Common myeloid progenitor, CD34-positive (primary cell): ENCODE results near the gene CALB2.

Source experiments
- CTCF ChIA-PET: fragments of 350-600 bp; sonication (Branson Sonifier 250); formaldehyde crosslinking; loops from one replicate; lab custom pipeline; 2021; ENCODE audit warnings: antibody characterized with exemption; lab: Charles Lee
- POLR2A ChIA-PET: fragments of 350-600 bp; sonication (Branson Sonifier 250); formaldehyde crosslinking; loops from one replicate; lab custom pipeline; 2021; ENCODE audit warnings: antibody characterized with exemption; lab: Charles Lee
- DNase-seq, 3 donors: peaks; one replicate each; pipeline versions ENCODE4 v3.0.0 to v3.0.0-alpha.2; 2013
- H3K27ac ChIP-seq, 2 experiments: 1 replicate in 1 of 2; 2 replicates in 1 of 2; pipeline ENCODE4 v1.7.0; 2013; ENCODE audit warnings: inconsistent platforms in 2 of 2, low read length in 2 of 2, mild to moderate bottlenecking in 2 of 2, low read depth in 1 of 2, moderate library complexity in 1 of 2; ENCODE audit not compliant: severe bottlenecking in 2 of 2, insufficient read depth in 1 of 2, poor library complexity in 1 of 2
- H3K27me3 ChIP-seq, 5 experiments: replicated peaks in 2 of 5; 1 replicate in 3 of 5; 2 replicates in 2 of 5; pipeline versions ENCODE4 v1.6.1 to v1.7.0; 2013; ENCODE audit warnings: low read length in 4 of 5, mild to moderate bottlenecking in 2 of 5, moderate library complexity in 2 of 5, inconsistent platforms in 1 of 5; ENCODE audit not compliant: insufficient read depth in 5 of 5, control insufficient read depth in 4 of 5
- H3K36me3 ChIP-seq, 4 experiments: 1 replicate in 2 of 4; 2 replicates in 2 of 4; pipeline versions ENCODE4 v1.6.1 to v1.7.0; 2013; ENCODE audit warnings: low read length in 3 of 4, control low read depth in 1 of 4, mild to moderate bottlenecking in 1 of 4; ENCODE audit not compliant: control insufficient read depth in 4 of 4, insufficient read depth in 4 of 4
- H3K4me1 ChIP-seq, 4 experiments: 1 replicate in 3 of 4; 2 replicates in 1 of 4; pipeline versions ENCODE4 v1.6.1 to v1.7.1; 2013; ENCODE audit warnings: low read length in 3 of 4, mild to moderate bottlenecking in 3 of 4, control low read depth in 1 of 4, inconsistent platforms in 1 of 4, moderate library complexity in 1 of 4; ENCODE audit not compliant: control insufficient read depth in 4 of 4, insufficient read depth in 4 of 4; ENCODE audit errors: control extremely low read depth in 1 of 4
- H3K4me3 ChIP-seq, 7 experiments: 1 replicate in 4 of 7; 2 replicates in 3 of 7; pipeline versions ENCODE4 v1.5.1 to v1.7.0; 2013; ENCODE audit warnings: mild to moderate bottlenecking in 7 of 7, low read length in 6 of 7, moderate library complexity in 6 of 7, inconsistent platforms in 2 of 7, low read depth in 2 of 7, control low read depth in 1 of 7; ENCODE audit not compliant: insufficient read depth in 4 of 7, control insufficient read depth in 1 of 7; ENCODE audit errors: extremely low read depth in 1 of 7
- H3K9me3 ChIP-seq, 5 experiments: 1 replicate in 4 of 5; 2 replicates in 1 of 5; pipeline versions ENCODE4 v1.6.1 to v1.7.1; 2013; ENCODE audit warnings: low read length in 4 of 5, mild to moderate bottlenecking in 2 of 5, inconsistent platforms in 1 of 5, low read depth in 1 of 5, moderate library complexity in 1 of 5; ENCODE audit not compliant: control insufficient read depth in 4 of 5, insufficient read depth in 2 of 5; ENCODE audit errors: control extremely low read depth in 1 of 5
- WGBS: methylation state at CpG from one replicate; pipeline ENCODE4 v1.1.5; 2013; ENCODE audit not compliant: insufficient coverage; 5-methylcytosine and 5-hydroxymethylcytosine counted together

CALB2 gene

GRCh38 chr16:71383054-71383773 is 24.7 kb downstream of the CALB2 start:
- 63% methylated on average over 9 of the region's 11 CpGs for WGBS
- peak in 2 of 3 donors; percentile 41 to 58 for DNase-seq
- Histone ChIP-seq H3K36me3 (no peaks in the 10 kb centered on the region), H3K4me1 (no peaks in the 10 kb centered on the region), H3K27ac (no peak overlapping the region), H3K4me3 (no peak overlapping the region), H3K27me3 (peaks cover 2 to 60% (median 9%) of the 10 kb centered on the region in 5 experiments), H3K9me3 (peaks cover 0 to 6% (median 0%) of the 10 kb centered on the region in 5 experiments)
- CTCF ChIA-PET: interaction anchor here (0.5 to 1.3 kb wide), 3 partner anchors 9 to 74 kb away, joined by 3 to 4 read pairs (median 3); no protein-coding TSS in a partner anchor
- POLR2A ChIA-PET: no interaction called here

DNA sequence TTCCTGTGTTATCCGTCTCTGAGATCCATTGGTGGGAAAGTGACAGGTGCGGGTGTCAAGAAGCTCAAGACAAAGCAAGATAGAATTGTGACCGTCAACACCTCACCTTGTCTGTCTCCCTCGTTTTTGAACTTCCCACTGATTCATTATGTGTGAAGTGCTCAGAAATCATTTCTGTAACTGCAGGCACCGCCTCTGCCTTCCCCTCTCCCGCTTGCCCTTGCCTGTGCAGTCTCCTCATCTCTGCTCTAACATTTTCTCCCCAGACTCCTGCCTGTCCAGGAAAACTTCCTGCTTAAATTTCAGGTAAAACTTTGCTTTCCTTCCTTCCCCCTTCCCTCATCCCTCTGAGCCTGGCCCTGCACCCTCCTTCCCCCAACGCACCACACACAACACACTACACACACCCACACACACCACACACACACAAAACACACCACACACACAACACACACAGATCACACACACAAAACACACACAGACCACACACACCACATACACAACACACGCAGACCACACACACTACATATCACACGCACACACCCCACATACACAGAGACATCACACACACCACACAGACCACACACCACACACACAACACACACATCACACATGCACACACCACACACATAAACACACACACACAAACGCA is 25.7 kb downstream of the CALB2 start:
- Histone ChIP-seq H3K4me3 (no peak overlapping the region), H3K9me3 (peaks cover 0 to 6% (median 0%) of the 10 kb centered on the region in 5 experiments), H3K27me3 (peaks cover 2 to 57% (median 9%) of the 10 kb centered on the region in 5 experiments), H3K36me3 (no peaks in the 10 kb centered on the region), H3K4me1 (no peaks in the 10 kb centered on the region), H3K27ac (no peak overlapping the region)
- CTCF ChIA-PET: interaction anchor here (0.5 to 1.1 kb wide), 2 partner anchors 11 to 75 kb away, joined by 3 read pairs; no protein-coding TSS in a partner anchor
- DNase-seq: peak in 1 of 3 donors; percentile 24
- POLR2A ChIA-PET: no interaction called here
- WGBS: 86% methylated on average over 7 of the region's 10 CpGs

DNA sequence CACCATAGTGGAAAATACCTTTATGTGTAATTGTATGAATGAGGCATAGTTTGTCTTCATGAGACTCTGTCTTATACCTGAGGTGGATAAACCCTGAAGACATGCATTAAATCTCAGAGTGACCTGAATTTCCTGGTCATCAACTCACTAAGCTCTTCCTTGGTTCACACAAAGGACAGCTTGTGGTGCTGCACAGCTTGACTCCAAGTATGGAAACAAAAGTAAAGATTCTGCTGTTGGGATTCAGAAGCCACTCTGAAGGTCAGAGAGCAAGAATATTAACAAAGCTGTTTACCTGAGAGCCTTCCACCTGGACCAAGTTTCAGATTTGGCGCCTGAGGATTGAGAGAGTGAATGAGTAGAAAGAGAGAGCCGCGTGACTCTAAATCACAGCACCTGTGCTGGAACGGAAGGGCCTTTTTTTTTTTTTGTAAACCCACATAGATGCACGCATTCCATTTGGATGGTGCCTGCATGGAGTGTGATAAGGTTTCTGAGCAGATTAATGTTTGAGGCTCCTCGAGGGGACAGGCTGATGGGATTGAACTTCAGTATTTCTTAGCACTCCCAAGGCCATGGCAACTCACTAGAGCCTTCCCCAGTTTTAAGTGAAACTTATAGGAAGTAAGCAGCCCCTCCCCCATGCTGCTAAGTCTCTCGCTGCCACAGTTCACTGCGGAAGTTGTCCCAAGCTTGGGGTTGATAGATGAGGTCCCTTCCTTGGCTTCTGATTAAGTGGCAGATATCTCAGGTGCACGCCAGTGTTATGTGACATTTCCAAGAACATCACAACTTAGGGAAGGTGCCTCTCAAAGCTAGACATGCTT is 28.7 kb downstream of the CALB2 start:
- Histone ChIP-seq H3K9me3 (peaks cover 0 to 6% (median 0%) of the 10 kb centered on the region in 5 experiments), H3K4me1 (no peaks in the 10 kb centered on the region), H3K27me3 (peaks cover 2 to 60% (median 12%) of the 10 kb centered on the region in 5 experiments), H3K27ac (no peak overlapping the region), H3K36me3 (no peaks in the 10 kb centered on the region), H3K4me3 (no peak overlapping the region)
- 12% methylated on average over 6 of the region's 9 CpGs for WGBS
- ChIA-PET CTCF (no interaction called here), POLR2A (no interaction called here)
- DNase-seq: no peak

GRCh38 chr16:71389330-71389729 is 30.8 kb downstream of the CALB2 start:
- Histone ChIP-seq H3K4me1 (no peaks in the 10 kb centered on the region), H3K36me3 (no peaks in the 10 kb centered on the region), H3K27me3 (peaks cover 2 to 66% (median 17%) of the 10 kb centered on the region in 5 experiments), H3K4me3 (no peak overlapping the region), H3K9me3 (no peaks in the 10 kb centered on the region), H3K27ac (no peak overlapping the region)
- DNase-seq: no peak
- no CpG with 5 or more reads among the region's 7 CpGs for WGBS
- ChIA-PET CTCF (no interaction called here), POLR2A (interaction anchor here (0.6 kb wide), 2 partner anchors 13 to 26 kb away, joined by 3 to 5 read pairs; no protein-coding TSS in a partner anchor)

DNA sequence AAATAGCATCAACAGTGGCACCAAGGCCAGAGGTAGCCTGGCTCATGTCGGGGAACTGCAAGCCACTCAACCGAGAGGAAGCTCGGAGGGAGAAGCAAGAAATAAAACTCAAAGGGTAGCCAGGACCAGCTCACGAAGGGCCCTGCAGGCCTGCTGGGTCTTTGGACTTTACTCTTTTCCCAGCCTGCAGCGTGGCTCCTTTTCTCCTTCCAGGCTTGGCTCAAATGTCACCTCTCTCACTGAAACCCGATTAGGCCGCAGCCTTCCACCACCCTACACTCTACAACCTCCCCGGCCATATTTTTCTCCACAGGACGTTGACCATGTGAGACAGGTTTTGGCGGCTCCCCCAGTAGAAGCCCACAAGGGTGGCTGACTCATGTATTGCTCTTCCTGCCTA is 38.1 kb downstream of the CALB2 start:
- no peak overlapping the region for H3K4me3 ChIP-seq
- H3K27ac ChIP-seq: no peak overlapping the region
- H3K4me1 ChIP-seq: no peaks in the 10 kb centered on the region
- no peaks in the 10 kb centered on the region for H3K36me3 ChIP-seq
- no peaks in the 10 kb centered on the region for H3K9me3 ChIP-seq
- H3K27me3 ChIP-seq: peaks cover 0 to 79% (median 21%) of the 10 kb centered on the region in 5 experiments
- CTCF ChIA-PET: interaction anchor here (0.6 kb wide), 1 partner anchor 436 kb away, joined by 3 read pairs; no protein-coding TSS in a partner anchor
- POLR2A ChIA-PET: no interaction called here
- no peak for DNase-seq
- WGBS: 91% methylated on average over 10 of the region's 10 CpGs

- ChIA-PET POLR2A (no interaction called here), CTCF (interaction anchor here (0.8 kb wide), 1 partner anchor 11 kb away, joined by 3 read pairs; no protein-coding TSS in a partner anchor)
- Histone ChIP-seq H3K27me3 (peaks cover 0 to 83% (median 18%) of the 10 kb centered on the region in 5 experiments), H3K27ac (no peak overlapping the region), H3K36me3 (no peaks in the 10 kb centered on the region), H3K4me3 (no peak overlapping the region), H3K9me3 (peaks cover 0 to 20% (median 16%) of the 10 kb centered on the region in 5 experiments), H3K4me1 (no peaks in the 10 kb centered on the region)
- WGBS: 100% methylated on average over 1 of the region's 11 CpGs
- no peak for DNase-seq
Measured at GRCh38 chr16:71399801-71400563, 41.5 kb downstream of the CALB2 start.
